DMS53 (cell line): ENCODE results near the gene ELMO3.

Experiments used
- DNase-seq: peaks from one replicate; lab custom pipeline; 2025; lab: John Stamatoyannopoulos, UW

Gene ELMO3

GRCh38 chr16:67198238-67198734 lies 645 bp upstream of the ELMO3 start:
- DNase-seq, result peak; percentile 79

- peak; percentile 55 for DNase-seq
Observed at GRCh38 chr16:67199808-67200198, 872 bp downstream of the ELMO3 start.

- no peak for DNase-seq
Observed at GRCh38 chr16:67200491-67200890, 1.6 kb downstream of the ELMO3 start.

- no peak for DNase-seq
Observed at GRCh38 chr16:67201411-67202345, 2.7 kb downstream of the ELMO3 start.

- DNase-seq, result no peak
Observed at GRCh38 chr16:67202426-67202825, 3.5 kb downstream of the ELMO3 start.

GRCh38 chr16:67202956-67203493 lies 4.1 kb downstream of the ELMO3 start:
- DNase-seq, result no peak

GRCh38 chr16:67204076-67204475 lies 5.1 kb downstream of the ELMO3 start:
- DNase-seq, result no peak

GRCh38 chr16:67206129-67206837 lies 7.4 kb downstream of the ELMO3 start:
- DNase-seq, result no peak

- DNase-seq, result no peak
Observed at GRCh38 chr16:67206838-67207248, 7.9 kb downstream of the ELMO3 start.

GRCh38 chr16:67207249-67208091 lies 8.5 kb downstream of the ELMO3 start:
- DNase-seq, result peak; percentile 43

- no peak for DNase-seq
Observed at GRCh38 chr16:67208154-67208896, 9.4 kb downstream of the ELMO3 start.

- no peak for DNase-seq
Observed at GRCh38 chr16:67209565-67209964, 10.6 kb downstream of the ELMO3 start.

GRCh38 chr16:67210069-67210937 lies 11.4 kb downstream of the ELMO3 start:
- DNase-seq, result no peak

GRCh38 chr16:67211674-67212073 lies 12.7 kb downstream of the ELMO3 start:
- no peak for DNase-seq

GRCh38 chr16:67212766-67213165 lies 13.8 kb downstream of the ELMO3 start:
- no peak for DNase-seq

- no peak for DNase-seq
Observed at GRCh38 chr16:67213197-67214019, 14.5 kb downstream of the ELMO3 start.

- DNase-seq, result no peak
Observed at GRCh38 chr16:67215706-67216105, 16.8 kb downstream of the ELMO3 start.

GRCh38 chr16:67216612-67217490 lies 17.9 kb downstream of the ELMO3 start:
- no peak for DNase-seq
